GM23248 (cell line): Measurements from ENCODE around the gene TAMALIN.

ENCODE experiments used
- EZH2 ChIP-seq: fragments of 200-600 bp; sonication (generic); IDR thresholded peaks from 2 replicates; pipeline ENCODE4 v1.6.1; 2018; ENCODE audit warnings: antibody characterized with exemption, mild to moderate bottlenecking; ENCODE audit not compliant: insufficient read depth, poor library complexity, severe bottlenecking
- EZH2phosphoT487 ChIP-seq: fragments of 200-600 bp; sonication (generic); IDR thresholded peaks from 2 replicates; pipeline ENCODE4 v1.6.1; 2018; ENCODE audit warnings: antibody characterized with exemption, moderate library complexity, mild to moderate bottlenecking, low read depth; ENCODE audit not compliant: insufficient read depth

GRCh38 chr12:52032804-52033445, 26.2 kb downstream of the TAMALIN start:
- TF ChIP-seq EZH2: no peak
- no peak for TF ChIP-seq EZH2phosphoT487
